ENCODE data around the gene SLIT1.

- TF ChIP-seq EZH2 (IDR thresholded peaks at IDR 0.05) (no peak), POLR2AphosphoS5 (IDR thresholded peaks at IDR 0.05; ENCODE audit: borderline replicate concordance, low read depth, low read length) (no peak)
Measured at GRCh38 chr10:97099868-97100267, 85.9 kb downstream of the SLIT1 start.

Data from SK-N-MC (cell line).